IPS-15b (cell line): ENCODE data around the gene NAXE.
"Not testable (repeated sequence)": the region's sequence is repeated elsewhere in the genome, so short reads cannot be mapped to it uniquely, and the experiment has no call there.

Experiments
- H3K27me3 ChIP-seq: one replicate; pipeline ENCODE4 v1.6.1; 2013; ENCODE audit warnings: low read length; ENCODE audit not compliant: control insufficient read depth, insufficient read depth
- H3K36me3 ChIP-seq: one replicate; pipeline ENCODE4 v1.6.1; 2013; ENCODE audit warnings: low read length; ENCODE audit not compliant: control insufficient read depth, insufficient read depth
- H3K4me1 ChIP-seq: one replicate; pipeline ENCODE4 v1.6.1; 2013; ENCODE audit warnings: mild to moderate bottlenecking, low read length; ENCODE audit not compliant: control insufficient read depth, insufficient read depth
- H3K4me3 ChIP-seq: one replicate; pipeline ENCODE4 v1.5.1; 2013; ENCODE audit warnings: low read depth, low read length
- H3K9ac ChIP-seq: one replicate; pipeline ENCODE4 v1.6.1; 2013; ENCODE audit warnings: low read depth, mild to moderate bottlenecking, low read length
- H3K9me3 ChIP-seq: one replicate; pipeline ENCODE4 v1.6.1; 2013; ENCODE audit warnings: mild to moderate bottlenecking, low read length; ENCODE audit not compliant: control insufficient read depth, insufficient read depth

Gene NAXE

GRCh38 chr1:156552937-156553336 lies 38.6 kb upstream of the NAXE start:
- not testable (repeated sequence) for H3K4me3 ChIP-seq, H3K27me3 ChIP-seq, H3K9me3 ChIP-seq, H3K9ac ChIP-seq, H3K4me1 ChIP-seq
- peaks cover 25% of the 10 kb centered on the region for H3K36me3 ChIP-seq

DNA sequence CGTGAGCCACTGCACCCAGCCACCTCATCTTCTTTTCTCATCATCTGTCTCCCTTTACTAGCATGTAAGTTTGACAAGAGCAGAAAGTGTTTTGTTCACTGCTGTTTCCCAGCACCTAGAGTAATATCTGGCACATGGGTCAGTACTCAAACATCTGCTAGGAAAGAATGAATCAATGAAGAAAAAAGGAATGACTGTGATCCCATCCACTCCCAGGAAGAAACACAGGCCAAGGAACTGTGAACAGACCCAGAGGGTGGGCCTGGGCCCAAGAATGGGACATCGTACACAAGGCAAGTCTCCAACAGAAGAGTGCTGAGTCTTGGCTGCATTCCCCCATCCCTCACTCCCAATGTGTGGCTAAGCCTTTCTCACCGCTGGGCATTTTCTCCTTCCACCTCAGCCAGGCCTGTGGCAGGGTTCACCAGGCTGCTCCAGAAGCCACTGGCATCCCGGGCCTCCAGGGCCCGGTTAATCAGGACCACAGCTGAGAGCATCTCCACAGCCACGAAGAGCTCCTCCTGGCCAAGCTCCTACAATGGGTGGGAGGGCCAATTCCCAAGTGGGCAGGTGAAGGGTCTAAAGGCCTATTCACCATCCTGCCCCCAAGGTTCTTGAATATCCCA lies 37.6 kb upstream of the NAXE start:
- Histone ChIP-seq H3K4me1 (no peaks in the 10 kb centered on the region), H3K27me3 (no peaks in the 10 kb centered on the region), H3K9ac (no peak overlapping the region), H3K9me3 (no peaks in the 10 kb centered on the region), H3K4me3 (no peak overlapping the region), H3K36me3 (peaks cover 20% of the 10 kb centered on the region)

- Histone ChIP-seq H3K9ac (no peak overlapping the region), H3K4me1 (no peaks in the 10 kb centered on the region), H3K4me3 (no peak overlapping the region), H3K27me3 (no peaks in the 10 kb centered on the region), H3K36me3 (peaks cover 21% of the 10 kb centered on the region), H3K9me3 (no peaks in the 10 kb centered on the region)
Measured at GRCh38 chr1:156554971-156555370, 36.6 kb upstream of the NAXE start.

- Histone ChIP-seq H3K4me1 (no peaks in the 10 kb centered on the region), H3K9me3 (no peaks in the 10 kb centered on the region), H3K27me3 (no peaks in the 10 kb centered on the region), H3K4me3 (no peak overlapping the region), H3K9ac (no peak overlapping the region), H3K36me3 (peaks cover 26% of the 10 kb centered on the region)
Measured at GRCh38 chr1:156555715-156556114, 35.9 kb upstream of the NAXE start.

DNA sequence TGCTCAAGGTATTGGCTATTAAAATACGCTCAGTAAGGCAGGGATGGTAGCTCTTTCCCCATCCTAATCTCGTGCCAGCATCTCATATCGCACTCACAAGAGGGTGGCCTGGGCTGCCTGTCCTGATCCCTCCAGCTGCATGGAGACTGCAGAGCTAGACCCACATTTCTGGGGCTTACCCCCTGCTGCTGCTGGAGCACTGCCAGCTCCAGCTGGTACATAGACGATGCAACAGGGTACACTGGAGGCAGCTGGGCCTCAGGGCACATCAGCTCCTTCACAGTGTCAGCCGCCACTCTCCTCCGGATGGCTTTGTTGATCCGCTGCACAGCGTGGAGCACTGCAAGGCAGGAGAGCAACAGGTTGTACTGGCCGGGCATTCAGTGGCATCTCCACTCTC lies 35.2 kb upstream of the NAXE start:
- H3K4me1 ChIP-seq: no peaks in the 10 kb centered on the region
- no peak overlapping the region for H3K9ac ChIP-seq
- H3K4me3 ChIP-seq: no peak overlapping the region
- no peaks in the 10 kb centered on the region for H3K27me3 ChIP-seq
- H3K36me3 ChIP-seq: peaks cover 29% of the 10 kb centered on the region
- H3K9me3 ChIP-seq: no peaks in the 10 kb centered on the region

GRCh38 chr1:156559086-156559796 lies 32.3 kb upstream of the NAXE start:
- no peaks in the 10 kb centered on the region for H3K27me3 ChIP-seq
- H3K9ac ChIP-seq: no peak overlapping the region
- H3K36me3 ChIP-seq: peaks cover 40% of the 10 kb centered on the region
- H3K4me3 ChIP-seq: no peak overlapping the region
- H3K4me1 ChIP-seq: no peaks in the 10 kb centered on the region
- no peaks in the 10 kb centered on the region for H3K9me3 ChIP-seq

GRCh38 chr1:156559797-156560385 lies 31.7 kb upstream of the NAXE start:
- no peaks in the 10 kb centered on the region for H3K4me1 ChIP-seq
- no peak overlapping the region for H3K4me3 ChIP-seq
- peaks cover 42% of the 10 kb centered on the region for H3K36me3 ChIP-seq
- no peak overlapping the region for H3K9ac ChIP-seq
- no peaks in the 10 kb centered on the region for H3K27me3 ChIP-seq
- H3K9me3 ChIP-seq: no peaks in the 10 kb centered on the region

- Histone ChIP-seq H3K9ac (no peak overlapping the region), H3K9me3 (no peaks in the 10 kb centered on the region)
Measured at GRCh38 chr1:156560585-156561163, 30.9 kb upstream of the NAXE start.

GRCh38 chr1:156565519-156565918 lies 26.1 kb upstream of the NAXE start:
- Histone ChIP-seq H3K36me3 (peaks cover 32% of the 10 kb centered on the region), H3K9ac (no peak overlapping the region), H3K4me1 (no peaks in the 10 kb centered on the region), H3K4me3 (no peak overlapping the region), H3K9me3 (no peaks in the 10 kb centered on the region), H3K27me3 (no peaks in the 10 kb centered on the region)

More at GRCh38 chr1:156560585-156561163, 30.9 kb upstream of the NAXE start:
- H3K4me3 ChIP-seq: no peak overlapping the region
- peaks cover 40% of the 10 kb centered on the region for H3K36me3 ChIP-seq
- no peaks in the 10 kb centered on the region for H3K4me1 ChIP-seq
- H3K27me3 ChIP-seq: no peaks in the 10 kb centered on the region

DNA sequence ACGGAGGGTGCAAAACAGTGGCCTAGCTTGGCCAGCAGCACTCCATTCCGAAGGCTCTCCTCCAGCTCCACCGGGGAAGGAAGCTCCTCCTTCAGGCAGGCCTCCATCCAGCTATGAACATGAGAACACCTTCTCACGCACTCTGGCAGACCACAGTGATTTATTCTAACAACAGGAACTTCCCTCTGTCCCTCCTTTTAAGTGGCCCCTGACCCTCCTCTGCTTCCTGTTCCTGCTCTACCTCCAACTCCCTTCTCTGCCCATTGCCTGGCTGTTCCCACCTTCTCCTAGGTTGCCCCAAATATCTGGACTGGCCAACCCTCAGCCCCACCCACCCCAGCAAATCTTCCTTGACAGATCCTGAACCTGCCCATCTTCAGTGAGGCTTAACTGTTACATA lies 25.1 kb upstream of the NAXE start:
- no peaks in the 10 kb centered on the region for H3K9me3 ChIP-seq
- no peak overlapping the region for H3K4me3 ChIP-seq
- no peaks in the 10 kb centered on the region for H3K4me1 ChIP-seq
- no peaks in the 10 kb centered on the region for H3K27me3 ChIP-seq
- H3K36me3 ChIP-seq: peaks cover 27% of the 10 kb centered on the region
- H3K9ac ChIP-seq: no peak overlapping the region

GRCh38 chr1:156571261-156571852 lies 20.2 kb upstream of the NAXE start:
- Histone ChIP-seq H3K36me3 (peaks cover 8% of the 10 kb centered on the region), H3K9me3 (no peaks in the 10 kb centered on the region), H3K9ac (peak overlapping the region; percentile 68), H3K4me3 (peak overlapping the region; percentile 95), H3K4me1 (no peaks in the 10 kb centered on the region), H3K27me3 (peaks cover 5% of the 10 kb centered on the region)
